HCT116 (cell line): ENCODE results near the gene LSAMP. TPM values are rescaled to one million over a fixed set of nuclear protein-coding genes. Genes with fewer than 3 reads are reported as not detected.

Source experiments
- ATAC-seq: fragments of 200-7000 bp; cut with Tn5 transposase; 2 replicates; pipeline ENCODE4 v1.9.1; 2020; ENCODE audit warnings: mild to moderate bottlenecking, moderate library complexity
- BruUV-seq: library from RNA; stranded (reverse); fragments of 400-500 nt; replicated peaks from 2 replicates; lab custom pipeline; 2021; lab: Mats Ljungman, UMichigan
- CTCF ChIA-PET: fragments of 300-600 bp; sonication (Branson Sonifier 250); formaldehyde crosslinking; loops from one replicate; lab custom pipeline; 2021; ENCODE audit warnings: antibody characterized with exemption; lab: Charles Lee
- POLR2A ChIA-PET: fragments of 300-600, 350-600 bp; sonication (Branson Sonifier 250); formaldehyde crosslinking; loops from one replicate; lab custom pipeline; 2021; ENCODE audit warnings: antibody characterized with exemption; lab: Charles Lee
- RAD21 ChIA-PET, 2 experiments: fragments of 300-600 bp; sonication (Branson Sonifier 250); formaldehyde crosslinking; loops; one replicate each; lab custom pipeline; 2023; ENCODE audit warnings: low total read pairs in 2 of 2; ENCODE audit not compliant: uncharacterized antibody in 2 of 2, unreplicated experiment in 2 of 2, low non-redundant PET in 1 of 2; lab: Charles Lee
- DNase-seq: peaks from one replicate; pipeline ENCODE4 v3.0.0-alpha.2; 2010; ENCODE audit warnings: low read depth, low spot score
- H2AFZ ChIP-seq: fragments of 200-600 bp; shearing (Covaris generic), sonication (generic); 2 replicates; pipeline ENCODE4 v1.6.1; 2017; ENCODE audit warnings: low read depth, mixed run types, mixed read lengths, antibody characterized with exemption, low read length; ENCODE audit not compliant: poor library complexity, severe bottlenecking
- H3K27ac ChIP-seq: 2 replicates; pipeline ENCODE4 v1.5.1; 2012; ENCODE audit warnings: low read depth, low read length
- H3K27me3 ChIP-seq: fragments of 200-600 bp; sonication (generic); 2 replicates; pipeline ENCODE4 v1.6.1; 2016; ENCODE audit warnings: mixed run types, low read length, mixed read lengths; ENCODE audit not compliant: insufficient read depth
- H3K36me3 ChIP-seq, 2 experiments: fragments of 200-500 bp in 1 of 2; fragments of 200-600 bp in 1 of 2; sonication (Bioruptor generic) in 1 of 2; sonication (generic) in 1 of 2; 2 replicates each; pipeline versions ENCODE4 v1.5.1 to v1.6.1; 2014 to 2016; ENCODE audit warnings: low read length in 2 of 2, inconsistent platforms in 1 of 2, mixed read lengths in 1 of 2, mixed run types in 1 of 2; ENCODE audit not compliant: insufficient read depth in 2 of 2, control insufficient read depth in 1 of 2
- H3K4me1 ChIP-seq, 2 experiments: fragments of 200-600 bp in 1 of 2; sonication (generic) in 1 of 2; 2 replicates each; pipeline versions ENCODE4 v1.5.1 to v1.6.1; 2012 to 2017; ENCODE audit warnings: low read length in 2 of 2, inconsistent platforms in 1 of 2, mild to moderate bottlenecking in 1 of 2, mixed read lengths in 1 of 2, mixed run types in 1 of 2, moderate library complexity in 1 of 2; ENCODE audit not compliant: insufficient read depth in 2 of 2, control insufficient read depth in 1 of 2
- H3K4me2 ChIP-seq: fragments of 200-600 bp; sonication (generic); 2 replicates; pipeline ENCODE4 v1.6.1; 2017; ENCODE audit warnings: mixed run types, low read length, mixed read lengths
- H3K4me3 ChIP-seq, 2 experiments: fragments of 200-600 bp in 1 of 2; sonication (generic) in 1 of 2; replicated peaks in 1 of 2; 2 replicates each; pipeline ENCODE4 v1.5.1; 2011 to 2016; ENCODE audit warnings: low read length in 2 of 2, control low read depth in 1 of 2, low read depth in 1 of 2, mild to moderate bottlenecking in 1 of 2, mixed read lengths in 1 of 2, mixed run types in 1 of 2
- H3K79me2 ChIP-seq: fragments of 200-600 bp; sonication (generic); 2 replicates; pipeline ENCODE4 v1.6.1; 2017; ENCODE audit warnings: mild to moderate bottlenecking, mixed run types, low read length, moderate library complexity, mixed read lengths; ENCODE audit not compliant: insufficient read depth
- H3K9ac ChIP-seq: fragments of 200-600 bp; sonication (generic); 2 replicates; pipeline ENCODE4 v1.6.1; 2016; ENCODE audit warnings: low read length, mixed read lengths
- H3K9me2 ChIP-seq: fragments of 200-600 bp; sonication (generic), shearing (Covaris generic); 2 replicates; pipeline ENCODE4 v1.6.1; 2017; ENCODE audit warnings: mixed run types, mild to moderate bottlenecking, moderate library complexity; ENCODE audit not compliant: insufficient read depth
- H3K9me3 ChIP-seq, 2 experiments: fragments of 200-500 bp in 1 of 2; fragments of 200-600 bp in 1 of 2; sonication (Bioruptor generic) in 1 of 2; sonication (generic) in 1 of 2; 2 replicates each; pipeline ENCODE4 v1.6.1; 2014 to 2017; ENCODE audit warnings: low read length in 2 of 2, mixed read lengths in 2 of 2, inconsistent platforms in 1 of 2, low read depth in 1 of 2, mild to moderate bottlenecking in 1 of 2, mixed run types in 1 of 2, moderate library complexity in 1 of 2; ENCODE audit not compliant: control insufficient read depth in 1 of 2, insufficient read depth in 1 of 2
- H4K20me1 ChIP-seq: fragments of 200-600 bp; sonication (generic), shearing (Covaris generic); 2 replicates; pipeline ENCODE4 v1.6.1; 2017; ENCODE audit warnings: mixed run types, mild to moderate bottlenecking, moderate library complexity; ENCODE audit not compliant: insufficient read depth
- CBX3 ChIP-seq: IDR thresholded peaks from 2 replicates; pipeline ENCODE4 v1.6.1; 2012; ENCODE audit warnings: low read depth
- CEBPB ChIP-seq: IDR thresholded peaks from 2 replicates; pipeline ENCODE4 v1.6.1; 2012; ENCODE audit warnings: low read depth
- ELF1 ChIP-seq: IDR thresholded peaks from 2 replicates; pipeline ENCODE4 v1.6.1; 2012; ENCODE audit warnings: low read depth, borderline replicate concordance
- EZH2 ChIP-seq: fragments of 200-600 bp; sonication (generic); IDR thresholded peaks from 2 replicates; pipeline ENCODE4 v1.6.1; 2017; ENCODE audit warnings: antibody characterized with exemption, mixed run types
- EZH2phosphoT487 ChIP-seq: fragments of 200-600 bp; IDR thresholded peaks from 2 replicates; pipeline ENCODE4 v1.6.1; 2018; ENCODE audit warnings: antibody characterized with exemption, borderline replicate concordance
- JUND ChIP-seq: IDR thresholded peaks from 2 replicates; pipeline ENCODE4 v1.6.1; 2012
- POLR2A ChIP-seq: IDR thresholded peaks from 2 replicates; pipeline ENCODE4 v1.7.0; 2011; ENCODE audit warnings: borderline replicate concordance; ENCODE audit not compliant: insufficient read depth, insufficient read length; ENCODE audit errors: extremely low read depth
- POLR2AphosphoS5 ChIP-seq: IDR thresholded peaks from 2 replicates; pipeline ENCODE4 v1.6.1; 2011; ENCODE audit warnings: mild to moderate bottlenecking, low read depth, low read length, moderate library complexity
- RAD21 ChIP-seq: IDR thresholded peaks from 2 replicates; pipeline ENCODE4 v1.6.1; 2012; ENCODE audit warnings: low read depth, mild to moderate bottlenecking
- SIN3A ChIP-seq: IDR thresholded peaks from 2 replicates; pipeline ENCODE4 v1.6.1; 2012; ENCODE audit warnings: low read depth
- SP1 ChIP-seq: IDR thresholded peaks from 2 replicates; pipeline ENCODE4 v1.6.1; 2012; ENCODE audit warnings: low read depth
- SRF ChIP-seq: IDR thresholded peaks from 2 replicates; pipeline ENCODE4 v1.6.1; 2012; ENCODE audit warnings: low read depth
- YY1 ChIP-seq: IDR thresholded peaks from 2 replicates; pipeline ENCODE4 v1.6.1; 2011; ENCODE audit warnings: low read length, low read depth, moderate library complexity, mild to moderate bottlenecking; ENCODE audit not compliant: insufficient replicate concordance; ENCODE audit errors: extremely low read depth
- ZFX ChIP-seq: fragments of 450-650 bp; IDR thresholded peaks from 2 replicates; pipeline ENCODE4 v1.6.1; 2017
- ZNF274 ChIP-seq: fragments of 200-500 bp; sonication (Bioruptor generic); IDR thresholded peaks from 2 replicates; pipeline ENCODE4 v1.6.1; 2014; ENCODE audit warnings: mild to moderate bottlenecking, low read depth, low read length, inconsistent platforms
- intact Hi-C: fragments of 100-400 bp; cut with micrococcal nuclease; formaldehyde crosslinking; loops from 2 replicates; pipeline ENCODE4 v1.10.0; 2022
- total RNA-seq: library from RNA; stranded (reverse); gene quantifications from one replicate; pipeline ENCODE4 v1.2.1, GENCODE V29; 2021; ENCODE audit not compliant: unreplicated experiment
- TF ChIP-seq, protein P1 (sequence below): IDR thresholded peaks from 2 replicates; pipeline ENCODE4 v1.6.1; 2012; ENCODE audit warnings: low read depth
- TF ChIP-seq, protein P2 (sequence below): IDR thresholded peaks from 2 replicates; pipeline ENCODE4 v1.6.1; 2012
- TF ChIP-seq, protein P3 (sequence below), 3 experiments: fragments of 200-600 bp in 1 of 3; sonication (generic) in 1 of 3; IDR thresholded peaks in 2 of 3; conservative IDR thresholded peaks in 1 of 3; 2 replicates each; pipeline ENCODE4 v1.5.1; 2012 to 2017; ENCODE audit warnings: low read depth in 2 of 3, low read length in 2 of 3, antibody characterized with exemption in 1 of 3, borderline replicate concordance in 1 of 3, control low read depth in 1 of 3, mild to moderate bottlenecking in 1 of 3, mixed read lengths in 1 of 3, mixed run types in 1 of 3, moderate library complexity in 1 of 3; ENCODE audit not compliant: insufficient read depth in 1 of 3
- TF ChIP-seq, protein P4 (sequence below): IDR thresholded peaks from 2 replicates; pipeline ENCODE4 v1.6.1; 2011; ENCODE audit warnings: mild to moderate bottlenecking, low read length, moderate library complexity; ENCODE audit not compliant: insufficient replicate concordance; ENCODE audit errors: extremely low read depth

LSAMP gene
- total RNA-seq, 1 experiment from 2014 or later, result 0.25 TPM

DNA sequence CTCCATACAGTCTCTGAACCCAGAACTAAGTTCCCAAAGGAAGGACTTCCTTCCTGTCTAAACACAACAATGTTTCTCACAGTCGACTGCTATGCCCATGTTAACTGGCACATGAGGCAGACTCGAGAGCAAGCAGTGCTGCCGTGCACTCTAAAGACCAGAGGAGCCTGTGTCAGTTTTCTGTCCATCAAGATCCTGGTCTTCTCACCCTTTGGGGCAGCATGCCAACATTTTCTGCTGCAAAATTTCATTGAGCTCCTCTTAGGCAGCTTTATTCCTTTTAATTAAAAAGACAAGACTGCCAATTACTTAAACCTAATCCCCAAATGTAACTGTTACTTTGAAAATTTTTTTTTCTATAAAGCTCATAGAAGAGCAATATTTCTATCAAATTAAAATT lies 616.9 kb downstream of the LSAMP start:
- H4K20me1 ChIP-seq, result no peaks in the 10 kb centered on the region
- H3K4me2 ChIP-seq, result no peak overlapping the region
- ATAC-seq, result no peak
- no peak overlapping the region for H2AFZ ChIP-seq
- POLR2A ChIA-PET, result no interaction called here
- TF ChIP-seq EZH2phosphoT487 (no peak), CEBPB (no peak), RAD21 (no peak), EZH2 (no peak), CBX3 (no peak), SIN3A (no peak), ZFX (no peak), ELF1 (no peak), SRF (no peak), POLR2A (no peak), ZNF274 (no peak), POLR2AphosphoS5 (no peak), JUND (no peak), YY1 (no peak), SP1 (no peak)
- TF ChIP-seq, protein P1, sequence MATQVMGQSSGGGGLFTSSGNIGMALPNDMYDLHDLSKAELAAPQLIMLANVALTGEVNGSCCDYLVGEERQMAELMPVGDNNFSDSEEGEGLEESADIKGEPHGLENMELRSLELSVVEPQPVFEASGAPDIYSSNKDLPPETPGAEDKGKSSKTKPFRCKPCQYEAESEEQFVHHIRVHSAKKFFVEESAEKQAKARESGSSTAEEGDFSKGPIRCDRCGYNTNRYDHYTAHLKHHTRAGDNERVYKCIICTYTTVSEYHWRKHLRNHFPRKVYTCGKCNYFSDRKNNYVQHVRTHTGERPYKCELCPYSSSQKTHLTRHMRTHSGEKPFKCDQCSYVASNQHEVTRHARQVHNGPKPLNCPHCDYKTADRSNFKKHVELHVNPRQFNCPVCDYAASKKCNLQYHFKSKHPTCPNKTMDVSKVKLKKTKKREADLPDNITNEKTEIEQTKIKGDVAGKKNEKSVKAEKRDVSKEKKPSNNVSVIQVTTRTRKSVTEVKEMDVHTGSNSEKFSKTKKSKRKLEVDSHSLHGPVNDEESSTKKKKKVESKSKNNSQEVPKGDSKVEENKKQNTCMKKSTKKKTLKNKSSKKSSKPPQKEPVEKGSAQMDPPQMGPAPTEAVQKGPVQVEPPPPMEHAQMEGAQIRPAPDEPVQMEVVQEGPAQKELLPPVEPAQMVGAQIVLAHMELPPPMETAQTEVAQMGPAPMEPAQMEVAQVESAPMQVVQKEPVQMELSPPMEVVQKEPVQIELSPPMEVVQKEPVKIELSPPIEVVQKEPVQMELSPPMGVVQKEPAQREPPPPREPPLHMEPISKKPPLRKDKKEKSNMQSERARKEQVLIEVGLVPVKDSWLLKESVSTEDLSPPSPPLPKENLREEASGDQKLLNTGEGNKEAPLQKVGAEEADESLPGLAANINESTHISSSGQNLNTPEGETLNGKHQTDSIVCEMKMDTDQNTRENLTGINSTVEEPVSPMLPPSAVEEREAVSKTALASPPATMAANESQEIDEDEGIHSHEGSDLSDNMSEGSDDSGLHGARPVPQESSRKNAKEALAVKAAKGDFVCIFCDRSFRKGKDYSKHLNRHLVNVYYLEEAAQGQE, result no peak
- TF ChIP-seq, protein P2, sequence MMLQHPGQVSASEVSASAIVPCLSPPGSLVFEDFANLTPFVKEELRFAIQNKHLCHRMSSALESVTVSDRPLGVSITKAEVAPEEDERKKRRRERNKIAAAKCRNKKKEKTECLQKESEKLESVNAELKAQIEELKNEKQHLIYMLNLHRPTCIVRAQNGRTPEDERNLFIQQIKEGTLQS, result no peak
- TF ChIP-seq, protein P3, sequence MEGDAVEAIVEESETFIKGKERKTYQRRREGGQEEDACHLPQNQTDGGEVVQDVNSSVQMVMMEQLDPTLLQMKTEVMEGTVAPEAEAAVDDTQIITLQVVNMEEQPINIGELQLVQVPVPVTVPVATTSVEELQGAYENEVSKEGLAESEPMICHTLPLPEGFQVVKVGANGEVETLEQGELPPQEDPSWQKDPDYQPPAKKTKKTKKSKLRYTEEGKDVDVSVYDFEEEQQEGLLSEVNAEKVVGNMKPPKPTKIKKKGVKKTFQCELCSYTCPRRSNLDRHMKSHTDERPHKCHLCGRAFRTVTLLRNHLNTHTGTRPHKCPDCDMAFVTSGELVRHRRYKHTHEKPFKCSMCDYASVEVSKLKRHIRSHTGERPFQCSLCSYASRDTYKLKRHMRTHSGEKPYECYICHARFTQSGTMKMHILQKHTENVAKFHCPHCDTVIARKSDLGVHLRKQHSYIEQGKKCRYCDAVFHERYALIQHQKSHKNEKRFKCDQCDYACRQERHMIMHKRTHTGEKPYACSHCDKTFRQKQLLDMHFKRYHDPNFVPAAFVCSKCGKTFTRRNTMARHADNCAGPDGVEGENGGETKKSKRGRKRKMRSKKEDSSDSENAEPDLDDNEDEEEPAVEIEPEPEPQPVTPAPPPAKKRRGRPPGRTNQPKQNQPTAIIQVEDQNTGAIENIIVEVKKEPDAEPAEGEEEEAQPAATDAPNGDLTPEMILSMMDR (IDR thresholded peaks at IDR 0.05 in 2 of 3, conservative IDR thresholded peaks at IDR 0.05 in 1 of 3; ENCODE audit: borderline replicate concordance in 1 of 3, insufficient read depth in 1 of 3, low read depth in 2 of 3, low read length in 2 of 3), result no peak
- TF ChIP-seq, protein P4, sequence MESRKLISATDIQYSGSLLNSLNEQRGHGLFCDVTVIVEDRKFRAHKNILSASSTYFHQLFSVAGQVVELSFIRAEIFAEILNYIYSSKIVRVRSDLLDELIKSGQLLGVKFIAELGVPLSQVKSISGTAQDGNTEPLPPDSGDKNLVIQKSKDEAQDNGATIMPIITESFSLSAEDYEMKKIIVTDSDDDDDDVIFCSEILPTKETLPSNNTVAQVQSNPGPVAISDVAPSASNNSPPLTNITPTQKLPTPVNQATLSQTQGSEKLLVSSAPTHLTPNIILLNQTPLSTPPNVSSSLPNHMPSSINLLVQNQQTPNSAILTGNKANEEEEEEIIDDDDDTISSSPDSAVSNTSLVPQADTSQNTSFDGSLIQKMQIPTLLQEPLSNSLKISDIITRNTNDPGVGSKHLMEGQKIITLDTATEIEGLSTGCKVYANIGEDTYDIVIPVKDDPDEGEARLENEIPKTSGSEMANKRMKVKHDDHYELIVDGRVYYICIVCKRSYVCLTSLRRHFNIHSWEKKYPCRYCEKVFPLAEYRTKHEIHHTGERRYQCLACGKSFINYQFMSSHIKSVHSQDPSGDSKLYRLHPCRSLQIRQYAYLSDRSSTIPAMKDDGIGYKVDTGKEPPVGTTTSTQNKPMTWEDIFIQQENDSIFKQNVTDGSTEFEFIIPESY, result no peak
- TF ChIP-seq, all 23 proteins: peak for 0
- no peak overlapping the region for H3K4me3 ChIP-seq
- intact Hi-C loops, result no loop called here
- H3K9me2 ChIP-seq, result no peaks in the 10 kb centered on the region
- H3K36me3 ChIP-seq, result no peaks in the 10 kb centered on the region
- H3K79me2 ChIP-seq, result no peaks in the 10 kb centered on the region
- H3K4me1 ChIP-seq, result no peaks in the 10 kb centered on the region
- ChIA-PET RAD21 (no interaction called here), CTCF (interaction anchor here (1.1 to 1.5 kb wide), 2 partner anchors 9 to 14 kb away, joined by 3 to 4 read pairs; no protein-coding TSS in a partner anchor)
- no peak overlapping the region for H3K27ac ChIP-seq
- H3K9ac ChIP-seq, result no peak overlapping the region
- 0 out of 2 replicates have a peak, but pooled peaks cover 4% of the 10 kb centered on the region for H3K27me3 ChIP-seq
- no peak for DNase-seq
- no peaks in the 10 kb centered on the region for H3K9me3 ChIP-seq
- no TSS peak for BruUV-seq
